HEK293 (cell line): ENCODE measurements around the gene RABGEF1.

Source experiments
- CTCF ChIA-PET: fragments of 350-600 bp; formaldehyde crosslinking; extraction: SDS; loops from one replicate; lab custom pipeline; 2021; ENCODE audit warnings: antibody characterized with exemption; lab: Yijun Ruan, JAX
- POLR2A ChIA-PET: fragments of 300-600 bp; formaldehyde crosslinking; extraction: SDS; loops from one replicate; lab custom pipeline; 2020; ENCODE audit warnings: antibody characterized with exemption, inconsistent platforms; lab: Yijun Ruan, JAX
- H3K27ac ChIP-seq: fragments of 200-500 bp; sonication (Bioruptor generic); 2 replicates; pipeline ENCODE4 v1.5.1; 2014; ENCODE audit warnings: low read depth, low read length, control low read depth, inconsistent platforms; ENCODE audit errors: extremely low read depth
- H3K36me3 ChIP-seq, 2 experiments: fragments of 200-500 bp in 1 of 2; sonication (Bioruptor generic) in 1 of 2; 1 replicate in 1 of 2; 2 replicates in 1 of 2; pipeline ENCODE4 v1.5.1; 2014 to 2017; ENCODE audit warnings: inconsistent platforms in 2 of 2, low read length in 2 of 2; ENCODE audit not compliant: control insufficient read depth in 2 of 2, insufficient read depth in 1 of 2
- H3K4me1 ChIP-seq: fragments of 200-500 bp; sonication (Bioruptor generic); 2 replicates; pipeline ENCODE4 v1.5.1; 2014; ENCODE audit warnings: mild to moderate bottlenecking, low read length, inconsistent platforms; ENCODE audit not compliant: control insufficient read depth, insufficient read depth
- H3K4me3 ChIP-seq: 2 replicates; pipeline ENCODE4 v1.5.1; 2011; ENCODE audit warnings: low read depth, mild to moderate bottlenecking, control low read depth, low read length, moderate library complexity
- H3K9me3 ChIP-seq: fragments of 200-500 bp; sonication (Bioruptor generic); 2 replicates; pipeline ENCODE4 v1.5.1; 2014; ENCODE audit warnings: low read depth, low read length, inconsistent platforms; ENCODE audit not compliant: control insufficient read depth, insufficient read depth
- EGR2 ChIP-seq: fragments of 450-650 bp; formaldehyde crosslinking; IDR thresholded peaks from 2 replicates; pipeline ENCODE4 v1.5.1; 2016; ENCODE audit warnings: low read depth, missing biosample characterization, missing genetic modification characterization
- KLF1 ChIP-seq: fragments of 450-650 bp; formaldehyde crosslinking; IDR thresholded peaks from 2 replicates; pipeline ENCODE4 v1.5.1; 2016; ENCODE audit warnings: missing biosample characterization, missing genetic modification characterization
- MYNN ChIP-seq: fragments of 450-650 bp; formaldehyde crosslinking; IDR thresholded peaks from 2 replicates; pipeline ENCODE4 v1.5.1; 2016; ENCODE audit warnings: missing biosample characterization, missing genetic modification characterization, borderline replicate concordance
- PATZ1 ChIP-seq: fragments of 450-650 bp; formaldehyde crosslinking; IDR thresholded peaks from 2 replicates; pipeline ENCODE4 v1.5.1; 2016; ENCODE audit warnings: missing biosample characterization, missing genetic modification characterization
- ZFHX2 ChIP-seq: fragments of 450-650 bp; formaldehyde crosslinking; conservative IDR thresholded peaks from 2 replicates; pipeline ENCODE4 v1.5.1; 2016; ENCODE audit warnings: missing biosample characterization, missing genetic modification characterization
- ZFP3 ChIP-seq: fragments of 450-650 bp; formaldehyde crosslinking; IDR thresholded peaks from 2 replicates; pipeline ENCODE4 v1.5.1; 2016; ENCODE audit warnings: low read depth, missing biosample characterization, missing genetic modification characterization
- ZNF140 ChIP-seq: fragments of 450-650 bp; formaldehyde crosslinking; IDR thresholded peaks from 2 replicates; pipeline ENCODE4 v1.5.1; 2016; ENCODE audit warnings: missing biosample characterization, missing genetic modification characterization
- ZNF248 ChIP-seq: fragments of 450-650 bp; formaldehyde crosslinking; IDR thresholded peaks from 2 replicates; pipeline ENCODE4 v1.5.1; 2017; ENCODE audit warnings: missing biosample characterization, missing genetic modification characterization
- ZNF501 ChIP-seq: fragments of 450-650 bp; formaldehyde crosslinking; IDR thresholded peaks from 2 replicates; pipeline ENCODE4 v1.5.1; 2016; ENCODE audit warnings: missing biosample characterization, missing genetic modification characterization
- ZNF561 ChIP-seq: fragments of 450-650 bp; IDR thresholded peaks from 2 replicates; pipeline ENCODE4 v1.5.1; 2018; ENCODE audit warnings: missing biosample characterization, missing genetic modification characterization, borderline replicate concordance
- ZNF571 ChIP-seq: fragments of 450-650 bp; formaldehyde crosslinking; IDR thresholded peaks from 2 replicates; pipeline ENCODE4 v1.5.0; 2017; ENCODE audit warnings: missing biosample characterization, missing genetic modification characterization
- ZNF623 ChIP-seq: fragments of 450-650 bp; formaldehyde crosslinking; IDR thresholded peaks from 2 replicates; pipeline ENCODE4 v1.5.1; 2016; ENCODE audit warnings: missing biosample characterization, missing genetic modification characterization
- ZNF654 ChIP-seq: fragments of 450-650 bp; formaldehyde crosslinking; IDR thresholded peaks from 2 replicates; pipeline ENCODE4 v1.5.1; 2016; ENCODE audit warnings: low read depth, missing biosample characterization, missing genetic modification characterization
- ZNF658 ChIP-seq: fragments of 450-650 bp; formaldehyde crosslinking; IDR thresholded peaks from 2 replicates; pipeline ENCODE4; 2016; ENCODE audit warnings: missing biosample characterization, missing genetic modification characterization
- ZNF791 ChIP-seq: fragments of 450-650 bp; formaldehyde crosslinking; IDR thresholded peaks from 2 replicates; pipeline ENCODE4 v1.5.1; 2016; ENCODE audit warnings: missing biosample characterization, missing genetic modification characterization
- ZNF837 ChIP-seq: fragments of 450-650 bp; formaldehyde crosslinking; IDR thresholded peaks from 2 replicates; pipeline ENCODE4 v1.5.1; 2016; ENCODE audit warnings: missing biosample characterization, missing genetic modification characterization
- TF ChIP-seq, protein P1 (sequence below): fragments of 450-650 bp; formaldehyde crosslinking; conservative IDR thresholded peaks from 2 replicates; pipeline ENCODE4 v1.5.1; 2016; ENCODE audit warnings: low read depth, missing biosample characterization, missing genetic modification characterization
- TF ChIP-seq, protein P2 (sequence below): fragments of 450-650 bp; formaldehyde crosslinking; IDR thresholded peaks from 2 replicates; pipeline ENCODE4 v1.5.1; 2016; ENCODE audit warnings: missing biosample characterization, missing genetic modification characterization

The RABGEF1 gene

DNA sequence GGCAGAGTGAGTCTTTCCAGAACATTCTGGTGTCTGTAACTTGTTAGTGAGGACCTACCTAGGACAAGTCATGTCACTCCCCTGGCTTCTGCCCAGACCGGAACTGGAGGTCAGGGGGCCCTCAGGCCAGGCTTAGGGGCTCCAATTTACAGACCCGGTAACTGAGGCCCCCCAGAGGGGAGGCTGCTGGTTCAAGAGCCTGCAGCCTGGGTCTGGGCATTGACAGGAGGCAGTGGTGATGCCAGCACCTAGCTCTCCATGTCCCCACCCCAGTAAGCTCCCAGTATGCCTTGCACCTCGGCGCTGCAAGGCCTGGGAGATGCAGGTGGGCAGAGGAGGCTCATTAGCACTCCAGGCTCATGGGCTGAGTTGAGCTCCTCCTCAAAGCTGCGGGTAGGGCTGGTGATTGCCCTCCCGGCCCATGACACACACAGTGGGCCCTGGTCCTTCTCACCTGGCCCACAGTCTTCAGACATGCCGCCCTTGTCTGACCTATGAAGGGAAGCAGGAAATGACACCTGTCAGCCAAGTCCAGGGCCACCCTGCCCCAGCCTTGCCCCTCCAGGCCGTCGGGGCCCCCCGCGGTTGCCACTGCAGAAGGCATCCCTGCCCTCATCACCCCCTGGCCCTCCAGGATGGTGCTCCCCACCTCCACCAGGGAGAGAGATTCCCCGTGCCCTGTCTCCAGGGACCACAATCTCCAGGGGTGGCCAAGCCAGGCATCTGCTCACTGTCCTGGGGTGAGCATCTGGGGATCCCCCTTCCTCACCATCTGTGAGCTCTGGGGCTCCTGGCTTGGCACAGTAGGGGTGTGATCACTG lies 92.2 kb downstream of the RABGEF1 start (continued):
- no peak for TF ChIP-seq PATZ1
- no peak for TF ChIP-seq ZNF501 (tag by site-specific recombination)
- TF ChIP-seq ZNF140 = no peak
- no peak for TF ChIP-seq ZNF654 (tag by site-specific recombination)
- TF ChIP-seq, all 188 proteins: peak for 0

- Histone ChIP-seq H3K36me3 (no peaks in the 10 kb centered on the region), H3K27ac (no peak overlapping the region), H3K4me1 (no peaks in the 10 kb centered on the region), H3K9me3 (no peaks in the 10 kb centered on the region), H3K4me3 (no peak overlapping the region)
- ChIA-PET POLR2A (no interaction called here), CTCF (interaction anchor here (0.6 to 1.0 kb wide), 2 partner anchors 14 to 55 kb away, joined by 3 read pairs; no protein-coding TSS in a partner anchor)
- no peak for TF ChIP-seq ZNF791
- TF ChIP-seq KLF1 = no peak
- no peak for TF ChIP-seq ZNF658 (tag by site-specific recombination)
- TF ChIP-seq ZFP3 = no peak
- no peak for TF ChIP-seq ZNF837 (tag by site-specific recombination)
- TF ChIP-seq, protein P1, sequence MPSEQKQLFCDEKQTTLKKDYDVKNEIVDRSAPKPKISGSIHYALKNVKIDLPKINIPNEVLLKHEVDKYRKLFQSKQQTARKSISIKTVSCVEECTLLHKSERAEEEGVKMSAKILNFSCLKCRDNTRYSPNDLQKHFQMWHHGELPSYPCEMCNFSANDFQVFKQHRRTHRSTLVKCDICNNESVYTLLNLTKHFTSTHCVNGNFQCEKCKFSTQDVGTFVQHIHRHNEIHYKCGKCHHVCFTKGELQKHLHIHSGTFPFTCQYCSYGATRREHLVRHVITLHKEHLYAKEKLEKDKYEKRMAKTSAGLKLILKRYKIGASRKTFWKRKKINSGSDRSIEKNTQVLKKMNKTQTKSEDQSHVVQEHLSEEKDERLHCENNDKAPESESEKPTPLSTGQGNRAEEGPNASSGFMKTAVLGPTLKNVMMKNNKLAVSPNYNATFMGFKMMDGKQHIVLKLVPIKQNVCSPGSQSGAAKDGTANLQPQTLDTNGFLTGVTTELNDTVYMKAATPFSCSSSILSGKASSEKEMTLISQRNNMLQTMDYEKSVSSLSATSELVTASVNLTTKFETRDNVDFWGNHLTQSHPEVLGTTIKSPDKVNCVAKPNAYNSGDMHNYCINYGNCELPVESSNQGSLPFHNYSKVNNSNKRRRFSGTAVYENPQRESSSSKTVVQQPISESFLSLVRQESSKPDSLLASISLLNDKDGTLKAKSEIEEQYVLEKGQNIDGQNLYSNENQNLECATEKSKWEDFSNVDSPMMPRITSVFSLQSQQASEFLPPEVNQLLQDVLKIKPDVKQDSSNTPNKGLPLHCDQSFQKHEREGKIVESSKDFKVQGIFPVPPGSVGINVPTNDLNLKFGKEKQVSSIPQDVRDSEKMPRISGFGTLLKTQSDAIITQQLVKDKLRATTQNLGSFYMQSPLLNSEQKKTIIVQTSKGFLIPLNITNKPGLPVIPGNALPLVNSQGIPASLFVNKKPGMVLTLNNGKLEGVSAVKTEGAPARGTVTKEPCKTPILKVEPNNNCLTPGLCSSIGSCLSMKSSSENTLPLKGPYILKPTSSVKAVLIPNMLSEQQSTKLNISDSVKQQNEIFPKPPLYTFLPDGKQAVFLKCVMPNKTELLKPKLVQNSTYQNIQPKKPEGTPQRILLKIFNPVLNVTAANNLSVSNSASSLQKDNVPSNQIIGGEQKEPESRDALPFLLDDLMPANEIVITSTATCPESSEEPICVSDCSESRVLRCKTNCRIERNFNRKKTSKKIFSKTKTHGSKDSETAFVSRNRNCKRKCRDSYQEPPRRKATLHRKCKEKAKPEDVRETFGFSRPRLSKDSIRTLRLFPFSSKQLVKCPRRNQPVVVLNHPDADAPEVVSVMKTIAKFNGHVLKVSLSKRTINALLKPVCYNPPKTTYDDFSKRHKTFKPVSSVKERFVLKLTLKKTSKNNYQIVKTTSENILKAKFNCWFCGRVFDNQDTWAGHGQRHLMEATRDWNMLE (tag by site-specific recombination) = no peak
- TF ChIP-seq ZNF623 (tag by site-specific recombination) = no peak
- no peak for TF ChIP-seq MYNN
- TF ChIP-seq ZNF561 (tag by site-specific recombination) = no peak
- TF ChIP-seq, protein P2, sequence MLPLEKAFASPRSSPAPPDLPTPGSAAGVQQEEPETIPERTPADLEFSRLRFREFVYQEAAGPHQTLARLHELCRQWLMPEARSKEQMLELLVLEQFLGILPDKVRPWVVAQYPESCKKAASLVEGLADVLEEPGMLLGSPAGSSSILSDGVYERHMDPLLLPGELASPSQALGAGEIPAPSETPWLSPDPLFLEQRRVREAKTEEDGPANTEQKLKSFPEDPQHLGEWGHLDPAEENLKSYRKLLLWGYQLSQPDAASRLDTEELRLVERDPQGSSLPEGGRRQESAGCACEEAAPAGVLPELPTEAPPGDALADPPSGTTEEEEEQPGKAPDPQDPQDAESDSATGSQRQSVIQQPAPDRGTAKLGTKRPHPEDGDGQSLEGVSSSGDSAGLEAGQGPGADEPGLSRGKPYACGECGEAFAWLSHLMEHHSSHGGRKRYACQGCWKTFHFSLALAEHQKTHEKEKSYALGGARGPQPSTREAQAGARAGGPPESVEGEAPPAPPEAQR (tag by site-specific recombination) = no peak
- no peak for TF ChIP-seq ZNF571
Observed at GRCh38 chr7:66837007-66837406, 96.5 kb downstream of the RABGEF1 start.

GRCh38 chr7:66837661-66838060 lies 97.1 kb downstream of the RABGEF1 start:
- no peaks in the 10 kb centered on the region for H3K4me1 ChIP-seq
- CTCF ChIA-PET = no interaction called here
- TF ChIP-seq ZNF248 (tag by site-specific recombination) (no peak), ZFHX2 (tag by site-specific recombination) (0 out of 2 replicates have a peak, but pooled peaks have one; percentile 22), EGR2 (tag by site-specific recombination) (0 out of 2 replicates have a peak, but pooled peaks have one; percentile 35)
- TF ChIP-seq, all 188 proteins: peak for 2
- H3K4me3 ChIP-seq = no peak overlapping the region
- POLR2A ChIA-PET = no interaction called here
- H3K27ac ChIP-seq = no peak overlapping the region
- H3K36me3 ChIP-seq = no peaks in the 10 kb centered on the region
- H3K9me3 ChIP-seq = no peaks in the 10 kb centered on the region
